GM21526 (cell line): Measurements from ENCODE around the gene CSKMT.
"Not testable (repeated sequence)": the region's sequence is repeated elsewhere in the genome, so short reads cannot be mapped to it uniquely, and the experiment has no call there.

Experiments
- ATAC-seq: cut with Tn5 transposase; IDR thresholded peaks from one replicate; pipeline ENCODE4 v1.9.1; 2021; ENCODE audit warnings: moderate library complexity; ENCODE audit not compliant: unreplicated experiment, low FRiP score

The CSKMT gene

GRCh38 chr11:62652161-62653006 lies 12.7 kb upstream of the CSKMT start:
- ATAC-seq = peak; percentile 17

GRCh38 chr11:62654297-62654696 lies 10.8 kb upstream of the CSKMT start:
- no peak for ATAC-seq

- ATAC-seq = no peak
These were observed 8.2 kb upstream of the CSKMT start for GRCh38 chr11:62656796-62657429.

GRCh38 chr11:62664405-62665074 lies 572 bp upstream of the CSKMT start:
- peak; percentile 27 for ATAC-seq

DNA sequence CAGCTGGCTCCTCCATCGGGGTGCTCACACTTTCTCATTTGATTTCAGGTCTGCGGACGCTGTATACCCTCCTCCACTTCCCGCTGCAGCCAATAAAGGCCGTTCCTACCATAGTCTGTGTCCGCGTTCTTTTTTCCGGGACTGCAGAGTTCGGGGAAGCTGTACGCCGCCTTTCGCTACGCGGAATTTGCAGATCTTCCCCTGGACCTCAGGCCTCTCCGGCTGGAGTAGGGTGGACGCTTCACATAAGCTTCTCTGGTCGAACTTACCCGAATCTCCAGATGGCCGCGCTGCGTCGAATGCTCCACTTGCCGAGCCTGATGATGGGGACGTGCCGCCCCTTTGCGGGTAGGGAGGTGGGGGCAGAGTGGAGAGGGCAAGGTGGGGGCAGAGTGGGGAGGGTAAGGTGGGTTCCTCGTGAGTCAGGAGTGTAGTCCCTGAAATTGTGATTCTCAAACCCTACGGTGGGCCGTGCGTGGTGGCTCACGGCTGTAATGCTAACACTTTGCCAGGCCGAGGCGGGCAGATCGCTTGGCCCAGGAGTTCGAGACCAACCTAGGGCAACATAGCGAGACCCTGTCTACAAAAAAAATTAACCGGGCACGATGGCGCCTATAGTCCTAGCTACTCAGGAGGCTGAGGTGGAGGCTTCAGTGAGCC lies 617 bp downstream of the CSKMT start:
- ATAC-seq = peak; percentile 11

- no peak for ATAC-seq
These were observed 1.3 kb downstream of the CSKMT start for GRCh38 chr11:62666259-62666926.

DNA sequence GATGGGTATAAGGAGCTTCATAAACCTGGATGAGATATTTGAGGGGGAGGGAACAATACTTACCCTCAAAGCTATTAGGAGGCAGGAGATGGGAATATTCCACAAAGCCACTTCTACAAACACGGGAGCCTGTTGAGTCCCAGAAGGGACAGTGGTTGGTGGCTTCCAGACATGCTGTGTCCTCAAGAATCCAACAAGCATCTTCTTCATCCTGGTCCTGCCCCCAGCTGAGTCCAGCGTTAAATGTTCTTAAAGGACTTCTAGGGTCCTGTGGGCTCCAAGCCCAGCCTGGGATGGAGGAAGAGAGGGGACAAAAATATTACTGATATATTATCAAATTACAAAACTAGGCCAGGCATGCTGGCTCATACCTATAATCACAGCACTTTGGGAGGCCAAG lies 2.3 kb downstream of the CSKMT start:
- ATAC-seq = no peak

DNA sequence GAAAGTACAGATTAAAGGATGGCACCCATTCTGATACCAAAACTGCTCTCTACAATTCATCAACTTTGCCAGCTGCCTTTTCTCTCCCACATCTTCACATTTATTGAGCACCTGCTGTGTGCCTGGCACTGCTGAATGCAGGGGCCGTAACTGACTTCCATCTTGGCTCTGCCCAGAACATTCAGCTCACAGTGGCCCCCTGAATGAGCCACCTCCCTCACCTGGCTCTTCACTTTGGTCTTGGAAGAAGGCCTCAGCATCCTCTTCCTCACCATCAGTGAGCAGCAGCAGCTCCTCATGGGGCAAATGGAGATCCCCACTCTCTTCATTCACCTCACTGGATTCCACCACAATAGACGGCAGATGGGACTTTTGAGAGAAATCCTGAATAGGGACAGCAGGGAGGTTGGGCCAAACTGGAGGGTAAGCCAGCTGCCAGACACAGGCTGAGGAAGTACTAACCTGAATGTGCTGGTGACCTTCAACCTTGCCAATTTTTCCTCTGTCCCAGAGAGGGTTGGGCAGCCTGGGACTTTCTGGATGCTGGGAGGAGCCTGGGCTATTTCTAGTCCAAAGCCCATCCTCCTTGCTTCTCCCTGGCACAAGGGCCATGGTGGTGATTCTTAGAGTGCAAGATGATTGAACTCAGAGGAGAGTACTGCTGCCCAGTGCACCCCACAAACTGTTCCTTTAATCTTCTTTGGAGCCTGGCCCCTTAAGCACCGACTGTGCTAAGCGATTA lies 4.5 kb downstream of the CSKMT start:
- ATAC-seq = no peak

DNA sequence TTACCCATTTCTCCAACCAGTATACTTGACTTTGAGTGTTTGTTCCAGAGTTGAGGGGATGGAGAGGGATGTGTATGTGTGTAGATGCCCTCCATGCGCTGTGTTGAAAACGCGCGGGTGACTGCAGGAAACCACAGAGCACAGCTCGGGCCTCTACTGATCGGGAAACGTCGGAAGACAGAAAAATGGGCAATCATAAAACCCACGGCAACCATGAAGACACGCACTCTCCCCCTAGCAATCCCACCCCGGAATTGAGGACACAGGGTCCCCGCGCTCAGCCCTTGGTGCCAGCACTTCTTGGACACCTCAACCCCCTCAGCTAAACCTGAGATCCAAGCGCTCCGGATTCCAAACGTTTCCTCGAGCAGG lies 6.1 kb downstream of the CSKMT start:
- no peak for ATAC-seq

DNA sequence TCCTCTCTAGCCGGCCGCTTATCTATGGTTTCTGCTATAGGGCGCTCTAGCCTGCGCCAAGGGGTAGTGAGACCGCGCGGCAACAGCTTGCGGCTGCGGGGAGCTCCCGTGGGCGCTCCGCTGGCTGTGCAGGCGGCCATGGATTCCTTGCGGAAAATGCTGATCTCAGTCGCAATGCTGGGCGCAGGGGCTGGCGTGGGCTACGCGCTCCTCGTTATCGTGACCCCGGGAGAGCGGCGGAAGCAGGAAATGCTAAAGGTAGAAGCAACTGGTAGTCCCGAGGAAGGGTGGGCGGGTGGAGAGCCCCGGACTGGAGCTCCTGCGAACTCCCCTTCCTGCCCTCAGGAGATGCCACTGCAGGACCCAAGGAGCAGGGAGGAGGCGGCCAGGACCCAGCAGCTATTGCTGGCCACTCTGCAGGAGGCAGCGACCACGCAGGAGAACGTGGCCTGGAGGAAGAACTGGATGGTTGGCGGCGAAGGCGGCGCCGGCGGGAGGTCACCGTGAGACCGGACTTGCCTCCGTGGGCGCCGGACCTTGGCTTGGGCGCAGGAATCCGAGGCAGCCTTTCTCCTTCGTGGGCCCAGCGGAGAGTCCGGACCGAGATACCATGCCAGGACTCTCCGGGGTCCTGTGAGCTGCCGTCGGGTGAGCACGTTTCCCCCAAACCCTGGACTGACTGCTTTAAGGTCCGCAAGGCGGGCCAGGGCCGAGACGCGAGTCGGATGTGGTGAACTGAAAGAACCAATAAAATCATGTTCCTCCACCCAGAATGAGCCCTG lies 6.7 kb downstream of the CSKMT start, which contains the start of the genes LBHD1 and UQCC3:
TSS of gene LBHD1 (minus strand) at position 660 of the 782 bp plus-strand sequence. CDS start 2,236 bp downstream, outside the sequence.
TSS of gene UQCC3 (plus strand) at position 66 of the 782 bp plus-strand sequence. CDS start at position 139, 73 bp downstream.
- no peak for ATAC-seq

DNA sequence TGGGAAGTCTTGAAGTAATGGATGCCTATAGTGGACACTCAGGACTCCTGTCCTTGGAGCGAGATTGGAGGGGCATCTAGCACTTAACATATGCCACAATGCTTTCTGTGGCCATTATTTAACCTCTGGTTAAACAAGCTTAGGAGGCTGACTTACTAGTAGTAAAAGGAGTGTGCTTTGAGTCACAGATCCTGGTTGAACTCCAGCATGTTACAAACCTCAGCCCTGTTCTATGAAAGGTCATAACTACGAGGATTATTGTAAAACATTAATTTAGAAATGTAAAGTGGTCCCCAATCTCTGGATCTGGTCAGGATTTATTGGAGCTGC lies 8.0 kb downstream of the CSKMT start:
- ATAC-seq = no peak

- ATAC-seq = not testable (repeated sequence)
These were observed 10.3 kb downstream of the CSKMT start for GRCh38 chr11:62675415-62675814.

GRCh38 chr11:62676698-62677097 lies 11.6 kb downstream of the CSKMT start:
- no peak for ATAC-seq

DNA sequence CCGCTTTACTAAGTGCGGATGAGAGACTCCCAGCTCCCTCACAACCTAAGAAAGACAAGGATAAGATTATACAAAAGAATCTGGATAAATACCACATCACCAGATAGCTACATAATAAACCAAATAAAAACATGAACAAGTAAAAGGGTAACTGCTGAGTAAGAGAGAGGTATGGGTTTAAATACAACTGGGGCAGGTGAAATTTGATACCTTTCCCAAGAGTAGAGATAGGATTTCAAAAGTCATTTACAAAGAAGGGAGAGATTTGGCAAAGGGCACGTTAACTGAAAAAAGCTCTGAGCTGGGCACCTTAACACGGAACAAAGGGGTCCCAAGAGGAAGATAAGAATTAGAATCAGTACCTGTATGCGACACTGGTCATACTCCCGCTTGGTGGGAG lies 12.0 kb downstream of the CSKMT start:
- ATAC-seq = no peak

DNA sequence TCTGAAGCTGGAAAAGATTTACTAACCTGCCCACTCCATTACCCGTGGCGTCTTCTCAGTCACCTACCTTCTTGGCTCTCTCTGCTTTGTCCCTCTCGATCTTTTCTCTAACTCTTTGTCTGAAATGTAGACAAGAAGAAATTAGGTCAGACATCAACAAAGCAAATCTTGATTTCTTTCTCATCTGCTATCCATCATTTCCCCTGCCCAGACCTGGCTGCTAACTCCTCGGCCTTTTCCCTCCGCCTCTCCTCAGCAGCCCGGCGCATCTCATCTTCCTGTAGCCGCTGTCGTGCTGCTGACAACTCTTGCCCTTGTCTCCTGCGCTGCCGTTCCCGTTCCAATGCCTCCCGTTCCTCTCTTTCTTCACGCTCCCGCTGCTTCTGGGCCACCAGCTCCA lies 12.6 kb downstream of the CSKMT start:
- ATAC-seq = no peak

DNA sequence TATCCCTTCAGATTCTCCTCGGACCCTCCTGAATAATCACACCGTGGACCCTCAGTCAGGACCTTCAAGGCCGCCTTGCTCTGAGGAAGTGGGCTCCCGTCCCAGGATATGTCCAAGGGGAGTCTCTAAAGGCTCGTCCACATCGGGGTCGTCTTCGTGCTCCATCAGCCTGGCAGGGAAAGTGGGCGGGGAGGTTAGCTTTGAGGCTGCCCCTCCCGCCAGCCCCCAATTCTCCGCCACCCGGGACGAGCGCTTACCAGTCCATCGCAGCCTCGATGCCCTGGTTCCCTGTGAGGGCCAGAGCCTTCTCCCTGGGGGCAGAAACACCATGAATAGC lies 13.3 kb downstream of the CSKMT start:
- no peak for ATAC-seq

DNA sequence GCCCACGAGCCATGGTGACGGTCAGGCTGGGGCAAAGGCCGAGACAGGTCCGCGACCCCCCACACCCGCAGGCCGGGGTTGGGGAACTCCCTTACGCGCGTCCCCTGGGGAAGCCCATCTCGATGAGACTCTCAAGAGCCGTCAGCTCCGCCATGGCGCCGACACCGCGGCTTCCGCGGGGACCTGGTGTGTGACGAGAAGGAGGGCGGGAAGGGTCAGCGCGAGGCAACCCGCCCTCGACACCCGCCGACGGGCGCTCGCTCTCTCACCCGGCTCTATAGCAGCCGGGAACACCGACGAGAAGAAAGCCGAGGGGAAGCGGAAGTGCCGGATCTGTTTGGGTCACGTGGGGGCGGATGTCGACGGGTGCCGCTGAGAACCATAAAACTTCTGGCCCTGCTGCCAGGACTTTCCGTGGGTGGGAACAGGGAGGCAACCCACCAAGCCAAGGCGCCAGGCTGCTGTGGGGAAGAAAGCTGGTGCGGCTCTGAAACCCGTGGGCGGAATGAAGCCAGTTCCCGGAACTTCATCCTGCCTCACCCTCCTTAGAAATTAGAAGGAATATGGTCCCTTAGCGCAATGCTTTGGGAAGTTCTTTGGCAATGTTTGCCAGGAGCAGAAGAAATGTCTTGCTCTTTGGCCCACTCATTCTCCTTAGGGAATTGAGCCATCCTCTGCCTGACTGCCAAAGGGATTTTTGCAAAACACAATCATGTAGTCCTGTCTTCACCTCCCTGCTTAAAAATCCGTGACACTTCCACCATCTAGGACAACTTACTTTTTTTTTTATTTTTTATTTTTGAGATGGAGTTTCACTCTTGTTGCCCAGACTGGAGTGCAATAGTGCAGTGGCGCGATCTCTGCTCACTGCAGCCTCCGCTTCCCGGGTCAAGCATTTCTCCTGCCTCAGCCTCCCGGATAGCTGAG lies 13.9 kb downstream of the CSKMT start, which contains the start of gene UBXN1:
TSS of gene UBXN1 (minus strand) at position 304 of the 927 bp plus-strand sequence. CDS start at position 154, 150 bp downstream.
- ATAC-seq = no peak

DNA sequence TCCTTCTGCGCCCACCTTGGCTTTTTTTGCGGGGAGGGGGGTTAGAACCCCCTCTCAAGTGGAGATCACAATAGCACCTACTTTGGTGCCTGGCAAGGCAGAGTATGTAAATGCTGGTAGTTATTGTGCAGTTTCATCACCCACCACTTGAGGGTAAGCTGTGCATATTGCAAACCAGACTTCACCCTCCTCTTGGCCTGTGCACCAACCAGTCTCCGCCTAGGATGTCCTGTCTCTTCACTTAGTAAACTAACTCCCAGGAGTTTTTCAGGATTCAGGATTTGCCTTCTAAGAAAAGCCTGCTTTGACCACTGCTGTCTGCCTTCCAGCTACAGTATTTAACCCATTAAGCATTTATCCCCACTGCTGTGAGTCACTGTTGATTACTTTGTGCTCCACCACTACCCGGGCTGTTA lies 15.7 kb downstream of the CSKMT start:
- ATAC-seq = no peak
